Measurements from ENCODE around the gene ALDH2.

The ALDH2 gene

DNA sequence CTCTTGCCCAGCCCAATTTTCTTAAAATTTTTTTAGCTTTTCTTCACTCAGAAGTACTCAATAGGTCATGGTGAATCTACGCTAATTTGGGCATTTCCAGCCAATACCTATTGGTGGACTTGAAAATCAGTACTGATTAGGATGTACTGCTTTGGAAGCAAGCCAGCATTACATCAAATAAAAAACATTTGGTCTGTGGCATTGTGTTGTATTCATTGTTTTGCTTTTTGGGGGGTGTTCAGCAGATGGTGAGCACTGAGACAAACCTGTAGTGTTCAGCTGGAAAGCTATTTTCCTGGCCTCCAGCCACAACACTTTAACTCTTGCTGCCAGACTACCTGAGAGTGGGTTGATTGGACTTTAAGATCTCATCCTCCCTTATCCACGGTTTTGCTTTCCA lies 79.3 kb downstream of the ALDH2 start:
- DNase-seq (ENCODE audit: low read depth, low spot score) = no peak
- TF ChIP-seq, protein P1, sequence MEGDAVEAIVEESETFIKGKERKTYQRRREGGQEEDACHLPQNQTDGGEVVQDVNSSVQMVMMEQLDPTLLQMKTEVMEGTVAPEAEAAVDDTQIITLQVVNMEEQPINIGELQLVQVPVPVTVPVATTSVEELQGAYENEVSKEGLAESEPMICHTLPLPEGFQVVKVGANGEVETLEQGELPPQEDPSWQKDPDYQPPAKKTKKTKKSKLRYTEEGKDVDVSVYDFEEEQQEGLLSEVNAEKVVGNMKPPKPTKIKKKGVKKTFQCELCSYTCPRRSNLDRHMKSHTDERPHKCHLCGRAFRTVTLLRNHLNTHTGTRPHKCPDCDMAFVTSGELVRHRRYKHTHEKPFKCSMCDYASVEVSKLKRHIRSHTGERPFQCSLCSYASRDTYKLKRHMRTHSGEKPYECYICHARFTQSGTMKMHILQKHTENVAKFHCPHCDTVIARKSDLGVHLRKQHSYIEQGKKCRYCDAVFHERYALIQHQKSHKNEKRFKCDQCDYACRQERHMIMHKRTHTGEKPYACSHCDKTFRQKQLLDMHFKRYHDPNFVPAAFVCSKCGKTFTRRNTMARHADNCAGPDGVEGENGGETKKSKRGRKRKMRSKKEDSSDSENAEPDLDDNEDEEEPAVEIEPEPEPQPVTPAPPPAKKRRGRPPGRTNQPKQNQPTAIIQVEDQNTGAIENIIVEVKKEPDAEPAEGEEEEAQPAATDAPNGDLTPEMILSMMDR (IDR thresholded peaks at IDR 0.05; ENCODE audit: insufficient read depth, low read length, missing control alignments) = no peak
- CTCF ChIA-PET = interaction anchor here (1.3 to 1.4 kb wide), 2 partner anchors 14 to 33 kb away, joined by 4 to 5 read pairs; no protein-coding TSS in a partner anchor
- no peak overlapping the region for H3K4me3 ChIP-seq (ENCODE audit: low read depth, low read length)
- POLR2A ChIA-PET = no interaction called here

GRCh38 chr12:111850526-111850925 lies 83.8 kb downstream of the ALDH2 start:
- no peak for DNase-seq (ENCODE audit: low read depth, low spot score)
- TF ChIP-seq, protein P1 (IDR thresholded peaks at IDR 0.05; ENCODE audit: insufficient read depth, low read length, missing control alignments) = no peak
- ChIA-PET CTCF (no interaction called here), POLR2A (no interaction called here)
- H3K4me3 ChIP-seq (ENCODE audit: low read depth, low read length) = no peak overlapping the region

- no peak for DNase-seq (ENCODE audit: low read depth, low spot score)
- CTCF ChIA-PET = no interaction called here
- H3K4me3 ChIP-seq (ENCODE audit: low read depth, low read length) = no peak overlapping the region
- TF ChIP-seq, protein P1 (IDR thresholded peaks at IDR 0.05; ENCODE audit: insufficient read depth, low read length, missing control alignments) = no peak
- POLR2A ChIA-PET = no interaction called here
Observed at GRCh38 chr12:111858186-111858585, 91.5 kb downstream of the ALDH2 start.

GRCh38 chr12:111858778-111859177 lies 92.0 kb downstream of the ALDH2 start:
- DNase-seq (ENCODE audit: low read depth, low spot score) = no peak
- TF ChIP-seq, protein P1 (IDR thresholded peaks at IDR 0.05; ENCODE audit: insufficient read depth, low read length, missing control alignments) = no peak
- CTCF ChIA-PET = interaction anchor here (2.2 kb wide), 1 partner anchor 11 kb away, joined by 14 read pairs; no protein-coding TSS in a partner anchor
- POLR2A ChIA-PET = no interaction called here
- H3K4me3 ChIP-seq (ENCODE audit: low read depth, low read length) = no peak overlapping the region

DNA sequence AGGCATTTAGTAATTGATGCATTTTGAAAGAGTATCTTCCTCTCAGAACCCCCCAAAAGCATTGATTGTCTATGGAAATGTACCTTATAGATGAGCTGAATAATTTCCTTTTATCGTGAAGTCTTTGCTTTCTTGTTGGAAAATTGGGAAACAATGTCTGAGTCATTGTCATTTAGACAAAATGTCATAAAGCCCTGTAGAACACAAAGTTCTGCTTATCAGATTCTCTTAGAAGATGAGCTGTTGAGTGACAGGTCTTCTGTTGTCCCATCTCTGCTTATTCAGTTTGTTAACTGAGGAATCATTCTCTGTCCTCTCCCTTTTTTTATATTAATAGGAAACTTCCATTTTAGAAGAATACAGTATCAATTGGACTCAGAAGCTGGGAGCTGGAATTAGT lies 98.2 kb downstream of the ALDH2 start:
- POLR2A ChIA-PET = no interaction called here
- TF ChIP-seq, protein P1 (IDR thresholded peaks at IDR 0.05; ENCODE audit: insufficient read depth, low read length, missing control alignments) = no peak
- CTCF ChIA-PET = interaction anchor here (1.5 kb wide), 1 partner anchor 52 kb away, joined by 3 read pairs; no protein-coding TSS in a partner anchor
- no peak overlapping the region for H3K4me3 ChIP-seq (ENCODE audit: low read depth, low read length)
- no peak for DNase-seq (ENCODE audit: low read depth, low spot score)
